Body of pancreas (tissue), 4 donors: ENCODE results near the gene SMAD2.

Experiments used
- POLR2A ChIP-seq, 3 donors: fragments of 450-650 bp; IDR thresholded peaks; one replicate each; pipeline ENCODE4 v1.6.1; 2016; ENCODE audit warnings: antibody characterized with exemption in 3 of 3, mild to moderate bottlenecking in 2 of 3
- TF ChIP-seq, protein P1 (sequence below), 7 experiments: fragments of 450-650 bp in 4 of 7; fragments of 200-600 bp in 3 of 7; sonication (generic) in 3 of 7; IDR thresholded peaks; one replicate each; pipeline ENCODE4 v1.5.1; 2016 to 2019; ENCODE audit warnings: antibody characterized with exemption in 7 of 7

DNA sequence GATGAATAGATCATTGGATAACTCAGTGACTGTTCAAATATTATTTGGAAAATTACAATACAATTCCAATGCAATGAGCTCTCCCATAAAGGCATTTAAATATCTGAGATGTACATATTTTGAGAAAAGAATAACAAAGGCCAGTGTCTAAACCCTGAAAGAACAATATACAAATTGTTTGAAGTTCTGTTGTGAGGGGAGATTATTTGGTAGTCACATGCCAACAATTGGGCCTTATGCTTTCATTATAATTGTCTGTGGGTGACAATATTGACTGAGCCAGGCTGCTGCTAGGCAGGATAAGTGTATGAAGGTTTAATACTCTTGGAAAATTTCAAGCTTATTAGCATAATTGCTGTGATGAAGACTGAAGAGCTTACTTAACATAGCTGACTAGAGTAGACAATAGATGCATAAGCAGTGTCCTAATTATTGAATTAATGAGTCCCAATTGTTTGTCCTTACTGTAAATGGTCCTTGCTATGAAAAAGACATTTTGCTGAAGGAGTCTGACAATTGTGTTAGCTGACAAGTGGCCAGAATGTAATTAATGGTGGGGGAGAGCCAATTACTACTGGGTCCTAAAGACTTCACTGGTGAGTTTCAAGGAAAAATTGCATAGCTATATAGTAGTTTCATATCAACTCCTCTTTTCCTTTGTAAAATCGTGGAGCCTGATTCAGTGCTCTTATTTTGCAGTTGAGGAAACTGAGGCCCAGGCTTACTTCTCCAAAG, 5.0 kb upstream of the SMAD2 start:
- TF ChIP-seq, protein P1, sequence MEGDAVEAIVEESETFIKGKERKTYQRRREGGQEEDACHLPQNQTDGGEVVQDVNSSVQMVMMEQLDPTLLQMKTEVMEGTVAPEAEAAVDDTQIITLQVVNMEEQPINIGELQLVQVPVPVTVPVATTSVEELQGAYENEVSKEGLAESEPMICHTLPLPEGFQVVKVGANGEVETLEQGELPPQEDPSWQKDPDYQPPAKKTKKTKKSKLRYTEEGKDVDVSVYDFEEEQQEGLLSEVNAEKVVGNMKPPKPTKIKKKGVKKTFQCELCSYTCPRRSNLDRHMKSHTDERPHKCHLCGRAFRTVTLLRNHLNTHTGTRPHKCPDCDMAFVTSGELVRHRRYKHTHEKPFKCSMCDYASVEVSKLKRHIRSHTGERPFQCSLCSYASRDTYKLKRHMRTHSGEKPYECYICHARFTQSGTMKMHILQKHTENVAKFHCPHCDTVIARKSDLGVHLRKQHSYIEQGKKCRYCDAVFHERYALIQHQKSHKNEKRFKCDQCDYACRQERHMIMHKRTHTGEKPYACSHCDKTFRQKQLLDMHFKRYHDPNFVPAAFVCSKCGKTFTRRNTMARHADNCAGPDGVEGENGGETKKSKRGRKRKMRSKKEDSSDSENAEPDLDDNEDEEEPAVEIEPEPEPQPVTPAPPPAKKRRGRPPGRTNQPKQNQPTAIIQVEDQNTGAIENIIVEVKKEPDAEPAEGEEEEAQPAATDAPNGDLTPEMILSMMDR (IDR thresholded peaks at IDR 0.05), result no peak
- TF ChIP-seq POLR2A (IDR thresholded peaks at IDR 0.05), result no peak
